HCT116 (cell line): Measurements from ENCODE around the gene MOV10L1. TPM values are rescaled to one million over a fixed set of nuclear protein-coding genes. Genes with fewer than 3 reads are reported as not detected.

Experiments used
- ATAC-seq: fragments of 200-7000 bp; cut with Tn5 transposase; 2 replicates; pipeline ENCODE4 v1.9.1; 2020; ENCODE audit warnings: mild to moderate bottlenecking, moderate library complexity
- BruUV-seq: library from RNA; stranded (reverse); fragments of 400-500 nt; replicated peaks from 2 replicates; lab custom pipeline; 2021; lab: Mats Ljungman, UMichigan
- CTCF ChIA-PET: fragments of 300-600 bp; sonication (Branson Sonifier 250); formaldehyde crosslinking; loops from one replicate; lab custom pipeline; 2021; ENCODE audit warnings: antibody characterized with exemption; lab: Charles Lee
- POLR2A ChIA-PET: fragments of 300-600, 350-600 bp; sonication (Branson Sonifier 250); formaldehyde crosslinking; loops from one replicate; lab custom pipeline; 2021; ENCODE audit warnings: antibody characterized with exemption; lab: Charles Lee
- RAD21 ChIA-PET, 2 experiments: fragments of 300-600 bp; sonication (Branson Sonifier 250); formaldehyde crosslinking; loops; one replicate each; lab custom pipeline; 2023; ENCODE audit warnings: low total read pairs in 2 of 2; ENCODE audit not compliant: uncharacterized antibody in 2 of 2, unreplicated experiment in 2 of 2, low non-redundant PET in 1 of 2; lab: Charles Lee
- DNase-seq: peaks from one replicate; pipeline ENCODE4 v3.0.0-alpha.2; 2010; ENCODE audit warnings: low read depth, low spot score
- H2AFZ ChIP-seq: fragments of 200-600 bp; shearing (Covaris generic), sonication (generic); 2 replicates; pipeline ENCODE4 v1.6.1; 2017; ENCODE audit warnings: low read depth, mixed run types, mixed read lengths, antibody characterized with exemption, low read length; ENCODE audit not compliant: poor library complexity, severe bottlenecking
- H3K27ac ChIP-seq: 2 replicates; pipeline ENCODE4 v1.5.1; 2012; ENCODE audit warnings: low read depth, low read length
- H3K27me3 ChIP-seq: fragments of 200-600 bp; sonication (generic); 2 replicates; pipeline ENCODE4 v1.6.1; 2016; ENCODE audit warnings: mixed run types, low read length, mixed read lengths; ENCODE audit not compliant: insufficient read depth
- H3K36me3 ChIP-seq, 2 experiments: fragments of 200-500 bp in 1 of 2; fragments of 200-600 bp in 1 of 2; sonication (Bioruptor generic) in 1 of 2; sonication (generic) in 1 of 2; 2 replicates each; pipeline versions ENCODE4 v1.5.1 to v1.6.1; 2014 to 2016; ENCODE audit warnings: low read length in 2 of 2, inconsistent platforms in 1 of 2, mixed read lengths in 1 of 2, mixed run types in 1 of 2; ENCODE audit not compliant: insufficient read depth in 2 of 2, control insufficient read depth in 1 of 2
- H3K4me1 ChIP-seq, 2 experiments: fragments of 200-600 bp in 1 of 2; sonication (generic) in 1 of 2; 2 replicates each; pipeline versions ENCODE4 v1.5.1 to v1.6.1; 2012 to 2017; ENCODE audit warnings: low read length in 2 of 2, inconsistent platforms in 1 of 2, mild to moderate bottlenecking in 1 of 2, mixed read lengths in 1 of 2, mixed run types in 1 of 2, moderate library complexity in 1 of 2; ENCODE audit not compliant: insufficient read depth in 2 of 2, control insufficient read depth in 1 of 2
- H3K4me2 ChIP-seq: fragments of 200-600 bp; sonication (generic); 2 replicates; pipeline ENCODE4 v1.6.1; 2017; ENCODE audit warnings: mixed run types, low read length, mixed read lengths
- H3K4me3 ChIP-seq, 2 experiments: fragments of 200-600 bp in 1 of 2; sonication (generic) in 1 of 2; replicated peaks in 1 of 2; 2 replicates each; pipeline ENCODE4 v1.5.1; 2011 to 2016; ENCODE audit warnings: low read length in 2 of 2, control low read depth in 1 of 2, low read depth in 1 of 2, mild to moderate bottlenecking in 1 of 2, mixed read lengths in 1 of 2, mixed run types in 1 of 2
- H3K79me2 ChIP-seq: fragments of 200-600 bp; sonication (generic); 2 replicates; pipeline ENCODE4 v1.6.1; 2017; ENCODE audit warnings: mild to moderate bottlenecking, mixed run types, low read length, moderate library complexity, mixed read lengths; ENCODE audit not compliant: insufficient read depth
- H3K9ac ChIP-seq: fragments of 200-600 bp; sonication (generic); 2 replicates; pipeline ENCODE4 v1.6.1; 2016; ENCODE audit warnings: low read length, mixed read lengths
- H3K9me2 ChIP-seq: fragments of 200-600 bp; sonication (generic), shearing (Covaris generic); 2 replicates; pipeline ENCODE4 v1.6.1; 2017; ENCODE audit warnings: mixed run types, mild to moderate bottlenecking, moderate library complexity; ENCODE audit not compliant: insufficient read depth
- H3K9me3 ChIP-seq, 2 experiments: fragments of 200-500 bp in 1 of 2; fragments of 200-600 bp in 1 of 2; sonication (Bioruptor generic) in 1 of 2; sonication (generic) in 1 of 2; 2 replicates each; pipeline ENCODE4 v1.6.1; 2014 to 2017; ENCODE audit warnings: low read length in 2 of 2, mixed read lengths in 2 of 2, inconsistent platforms in 1 of 2, low read depth in 1 of 2, mild to moderate bottlenecking in 1 of 2, mixed run types in 1 of 2, moderate library complexity in 1 of 2; ENCODE audit not compliant: control insufficient read depth in 1 of 2, insufficient read depth in 1 of 2
- H4K20me1 ChIP-seq: fragments of 200-600 bp; sonication (generic), shearing (Covaris generic); 2 replicates; pipeline ENCODE4 v1.6.1; 2017; ENCODE audit warnings: mixed run types, mild to moderate bottlenecking, moderate library complexity; ENCODE audit not compliant: insufficient read depth
- CEBPB ChIP-seq: IDR thresholded peaks from 2 replicates; pipeline ENCODE4 v1.6.1; 2012; ENCODE audit warnings: low read depth
- EZH2 ChIP-seq: fragments of 200-600 bp; sonication (generic); IDR thresholded peaks from 2 replicates; pipeline ENCODE4 v1.6.1; 2017; ENCODE audit warnings: antibody characterized with exemption, mixed run types
- EZH2phosphoT487 ChIP-seq: fragments of 200-600 bp; IDR thresholded peaks from 2 replicates; pipeline ENCODE4 v1.6.1; 2018; ENCODE audit warnings: antibody characterized with exemption, borderline replicate concordance
- FOSL1 ChIP-seq: IDR thresholded peaks from 2 replicates; pipeline ENCODE4 v1.6.1; 2012; ENCODE audit warnings: low read depth
- JUND ChIP-seq: IDR thresholded peaks from 2 replicates; pipeline ENCODE4 v1.6.1; 2012
- POLR2A ChIP-seq: IDR thresholded peaks from 2 replicates; pipeline ENCODE4 v1.7.0; 2011; ENCODE audit warnings: borderline replicate concordance; ENCODE audit not compliant: insufficient read depth, insufficient read length; ENCODE audit errors: extremely low read depth
- POLR2AphosphoS5 ChIP-seq: IDR thresholded peaks from 2 replicates; pipeline ENCODE4 v1.6.1; 2011; ENCODE audit warnings: mild to moderate bottlenecking, low read depth, low read length, moderate library complexity
- RAD21 ChIP-seq: IDR thresholded peaks from 2 replicates; pipeline ENCODE4 v1.6.1; 2012; ENCODE audit warnings: low read depth, mild to moderate bottlenecking
- YY1 ChIP-seq: IDR thresholded peaks from 2 replicates; pipeline ENCODE4 v1.6.1; 2011; ENCODE audit warnings: low read length, low read depth, moderate library complexity, mild to moderate bottlenecking; ENCODE audit not compliant: insufficient replicate concordance; ENCODE audit errors: extremely low read depth
- ZFX ChIP-seq: fragments of 450-650 bp; IDR thresholded peaks from 2 replicates; pipeline ENCODE4 v1.6.1; 2017
- intact Hi-C: fragments of 100-400 bp; cut with micrococcal nuclease; formaldehyde crosslinking; loops from 2 replicates; pipeline ENCODE4 v1.10.0; 2022
- total RNA-seq: library from RNA; stranded (reverse); gene quantifications from one replicate; pipeline ENCODE4 v1.2.1, GENCODE V29; 2021; ENCODE audit not compliant: unreplicated experiment
- TF ChIP-seq, protein P1 (sequence below): IDR thresholded peaks from 2 replicates; pipeline ENCODE4 v1.6.1; 2012
- TF ChIP-seq, protein P2 (sequence below): IDR thresholded peaks from 2 replicates; pipeline ENCODE4 v1.6.1; 2011; ENCODE audit warnings: mild to moderate bottlenecking, low read length, moderate library complexity; ENCODE audit not compliant: insufficient replicate concordance; ENCODE audit errors: extremely low read depth
- TF ChIP-seq, protein P3 (sequence below): IDR thresholded peaks from 2 replicates; pipeline ENCODE4 v1.6.1; 2012

The MOV10L1 gene
- total RNA-seq, 1 experiment from 2014 or later: not detected

GRCh38 chr22:50076646-50077535 lies 12.9 kb upstream of the MOV10L1 start (continued):
- no peak for TF ChIP-seq EZH2phosphoT487

GRCh38 chr22:50078246-50078645 lies 11.6 kb upstream of the MOV10L1 start:
- no TSS peak for BruUV-seq
- no peaks in the 10 kb centered on the region for H3K9me3 ChIP-seq
- no peaks in the 10 kb centered on the region for H4K20me1 ChIP-seq
- no peak for TF ChIP-seq POLR2AphosphoS5
- no peak for TF ChIP-seq EZH2
- TF ChIP-seq POLR2A: no peak
- no peak for TF ChIP-seq JUND
- no peak for TF ChIP-seq FOSL1
- TF ChIP-seq CEBPB: no peak
- TF ChIP-seq, protein P1, sequence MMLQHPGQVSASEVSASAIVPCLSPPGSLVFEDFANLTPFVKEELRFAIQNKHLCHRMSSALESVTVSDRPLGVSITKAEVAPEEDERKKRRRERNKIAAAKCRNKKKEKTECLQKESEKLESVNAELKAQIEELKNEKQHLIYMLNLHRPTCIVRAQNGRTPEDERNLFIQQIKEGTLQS: no peak
- TF ChIP-seq ZFX: no peak
- TF ChIP-seq RAD21: no peak
- no peak for TF ChIP-seq EZH2phosphoT487
- no peak for TF ChIP-seq YY1
- TF ChIP-seq, protein P2, sequence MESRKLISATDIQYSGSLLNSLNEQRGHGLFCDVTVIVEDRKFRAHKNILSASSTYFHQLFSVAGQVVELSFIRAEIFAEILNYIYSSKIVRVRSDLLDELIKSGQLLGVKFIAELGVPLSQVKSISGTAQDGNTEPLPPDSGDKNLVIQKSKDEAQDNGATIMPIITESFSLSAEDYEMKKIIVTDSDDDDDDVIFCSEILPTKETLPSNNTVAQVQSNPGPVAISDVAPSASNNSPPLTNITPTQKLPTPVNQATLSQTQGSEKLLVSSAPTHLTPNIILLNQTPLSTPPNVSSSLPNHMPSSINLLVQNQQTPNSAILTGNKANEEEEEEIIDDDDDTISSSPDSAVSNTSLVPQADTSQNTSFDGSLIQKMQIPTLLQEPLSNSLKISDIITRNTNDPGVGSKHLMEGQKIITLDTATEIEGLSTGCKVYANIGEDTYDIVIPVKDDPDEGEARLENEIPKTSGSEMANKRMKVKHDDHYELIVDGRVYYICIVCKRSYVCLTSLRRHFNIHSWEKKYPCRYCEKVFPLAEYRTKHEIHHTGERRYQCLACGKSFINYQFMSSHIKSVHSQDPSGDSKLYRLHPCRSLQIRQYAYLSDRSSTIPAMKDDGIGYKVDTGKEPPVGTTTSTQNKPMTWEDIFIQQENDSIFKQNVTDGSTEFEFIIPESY: no peak
- TF ChIP-seq, protein P3, sequence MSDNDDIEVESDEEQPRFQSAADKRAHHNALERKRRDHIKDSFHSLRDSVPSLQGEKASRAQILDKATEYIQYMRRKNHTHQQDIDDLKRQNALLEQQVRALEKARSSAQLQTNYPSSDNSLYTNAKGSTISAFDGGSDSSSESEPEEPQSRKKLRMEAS: no peak
- ChIA-PET RAD21 (no interaction called here), CTCF (no interaction called here), POLR2A (no interaction called here)
- no peaks in the 10 kb centered on the region for H3K79me2 ChIP-seq
- no peaks in the 10 kb centered on the region for H3K27me3 ChIP-seq
- H3K9ac ChIP-seq: no peak overlapping the region
- intact Hi-C loops: no loop called here
- H3K4me3 ChIP-seq: no peak overlapping the region
- no peaks in the 10 kb centered on the region for H3K36me3 ChIP-seq
- H3K9me2 ChIP-seq: no peaks in the 10 kb centered on the region
- no peak for DNase-seq
- no peak overlapping the region for H3K27ac ChIP-seq
- no peak for ATAC-seq
- H3K4me2 ChIP-seq: no peak overlapping the region
- peaks cover 0 to 13% of the 10 kb centered on the region in 2 experiments; a peak in 3 of 4 replicates for H3K4me1 ChIP-seq
- no peak overlapping the region for H2AFZ ChIP-seq
